DMS153 (cell line): ENCODE measurements around the gene GLOD5.

Experiments used
- DNase-seq: peaks from one replicate; lab custom pipeline; 2025; lab: John Stamatoyannopoulos, UW

Gene GLOD5

DNA sequence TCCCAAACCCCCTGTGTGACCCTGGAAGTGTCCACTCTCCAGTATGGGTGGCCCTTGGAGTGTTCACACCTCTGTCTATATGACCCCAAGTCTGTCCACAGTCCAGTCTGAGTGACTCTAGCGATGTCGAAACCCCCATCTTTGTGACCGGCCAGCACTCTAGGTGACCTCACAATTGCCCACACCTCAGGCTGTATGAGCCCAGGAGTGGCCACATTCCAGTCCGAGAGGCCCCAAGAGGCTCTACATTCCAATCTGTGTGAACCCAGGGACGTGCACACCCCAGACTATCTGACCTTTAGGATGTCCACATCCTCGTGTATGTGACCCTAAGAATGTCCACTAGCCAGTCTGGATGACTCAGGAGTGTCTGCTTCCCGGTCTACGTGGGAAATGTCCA lies 7.3 kb upstream of the GLOD5 start:
- DNase-seq, result no peak

DNA sequence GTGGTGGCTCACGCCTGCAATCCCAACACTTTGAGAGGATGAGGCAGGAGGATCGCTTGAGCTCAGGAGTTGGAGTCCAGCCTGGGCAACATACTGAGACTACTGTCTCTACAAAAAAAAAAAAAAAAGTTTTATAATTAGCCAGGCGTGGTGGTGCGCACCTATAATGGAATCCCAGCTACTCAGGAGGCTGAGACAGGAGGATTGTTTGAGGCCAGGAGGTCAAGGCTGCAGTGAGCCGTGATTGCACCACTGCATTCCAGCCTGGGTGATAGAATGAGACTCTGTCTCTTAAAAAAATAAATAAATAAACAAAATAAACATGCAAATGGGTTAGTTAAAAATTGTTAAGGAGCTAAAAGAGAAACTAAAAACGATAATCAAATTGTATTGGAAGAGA lies 7.7 kb downstream of the GLOD5 start:
- DNase-seq, result no peak

DNA sequence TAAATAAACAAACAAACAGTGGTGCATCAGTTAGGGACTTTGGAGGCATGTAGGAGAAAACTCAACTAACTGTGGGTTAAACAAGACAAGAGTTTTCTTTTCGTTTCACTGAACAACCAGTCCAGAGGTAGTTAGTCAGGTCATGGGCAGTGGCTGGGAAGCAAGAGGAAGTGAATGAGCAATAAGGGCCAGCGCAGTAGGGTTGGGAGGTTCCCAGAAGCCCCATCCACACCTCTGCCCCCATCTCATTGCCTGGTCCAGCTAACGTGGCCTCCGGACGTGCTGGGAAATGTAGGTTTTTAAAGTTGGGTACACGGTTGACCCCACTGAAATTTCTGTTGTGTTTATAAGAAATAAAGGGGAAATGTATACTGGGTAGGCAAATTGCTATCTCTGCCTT lies 8.7 kb downstream of the GLOD5 start:
- DNase-seq, result no peak

DNA sequence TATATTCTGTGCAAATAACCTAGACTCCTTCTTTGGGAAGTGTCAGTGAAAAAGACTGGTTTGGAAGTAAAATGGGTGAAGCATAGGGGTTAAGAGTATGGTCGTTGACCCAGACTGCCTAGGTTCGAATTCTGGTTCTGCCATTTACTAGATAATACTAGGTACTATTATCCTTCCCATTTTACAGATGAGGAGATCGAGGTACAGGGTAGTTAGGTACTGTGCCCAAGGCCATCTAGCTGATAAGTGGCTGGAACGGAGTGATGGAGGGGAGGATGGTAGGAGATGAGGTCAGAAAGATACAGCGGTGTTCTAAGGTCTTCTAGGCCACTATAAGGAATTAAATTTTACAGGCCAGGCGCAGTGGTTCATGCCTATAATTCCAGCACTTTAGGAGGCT lies 11.1 kb downstream of the GLOD5 start:
- no peak for DNase-seq

DNA sequence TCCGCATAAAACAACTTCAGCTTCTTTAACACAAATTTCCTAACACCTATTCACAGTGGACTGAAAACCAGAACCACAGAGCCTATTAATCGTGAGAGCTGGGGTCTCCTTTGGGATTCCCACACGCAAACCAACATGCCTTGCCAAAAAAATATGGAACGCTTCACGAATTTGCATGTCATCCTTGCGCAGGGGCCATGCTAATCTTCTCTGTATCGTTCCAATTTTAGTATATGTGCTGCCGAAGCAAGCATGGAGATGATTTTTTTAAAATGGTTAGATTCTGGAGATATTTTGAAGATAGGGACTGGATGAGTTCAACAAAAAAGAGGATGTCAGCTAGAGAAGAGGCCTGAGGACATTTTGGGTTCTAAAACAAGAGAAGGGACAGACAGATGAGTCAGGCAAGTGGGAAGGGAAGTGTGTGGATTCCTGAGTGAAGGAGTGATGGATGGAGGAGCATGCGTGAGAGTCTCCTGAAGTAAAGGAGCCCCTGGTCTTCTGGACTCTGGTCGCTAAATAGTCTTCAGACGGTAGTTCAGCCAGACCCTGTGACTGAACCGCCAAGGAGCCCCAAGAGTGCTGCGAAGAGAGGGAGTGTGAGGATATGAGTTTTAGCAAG lies 15.4 kb downstream of the GLOD5 start:
- DNase-seq, result no peak

DNA sequence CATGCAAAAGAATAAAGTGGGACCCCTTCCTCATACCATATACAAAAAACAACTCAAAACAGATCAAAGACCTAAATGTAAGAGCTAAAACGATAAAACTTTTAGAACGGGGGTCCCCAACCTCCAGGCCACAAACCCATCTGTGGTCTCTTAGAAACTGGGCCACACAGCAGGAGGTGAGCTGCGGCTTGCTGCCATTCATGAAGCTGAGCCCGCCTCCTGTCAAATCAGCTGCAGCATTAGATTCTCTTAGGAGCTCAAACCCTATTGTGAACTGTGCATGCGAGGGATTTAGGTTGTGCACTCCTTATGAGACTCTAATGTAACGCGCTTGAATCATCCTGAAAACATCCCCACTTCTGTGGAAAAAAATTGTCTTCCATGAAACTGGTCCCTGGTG lies 17.9 kb downstream of the GLOD5 start:
- DNase-seq, result no peak

DNA sequence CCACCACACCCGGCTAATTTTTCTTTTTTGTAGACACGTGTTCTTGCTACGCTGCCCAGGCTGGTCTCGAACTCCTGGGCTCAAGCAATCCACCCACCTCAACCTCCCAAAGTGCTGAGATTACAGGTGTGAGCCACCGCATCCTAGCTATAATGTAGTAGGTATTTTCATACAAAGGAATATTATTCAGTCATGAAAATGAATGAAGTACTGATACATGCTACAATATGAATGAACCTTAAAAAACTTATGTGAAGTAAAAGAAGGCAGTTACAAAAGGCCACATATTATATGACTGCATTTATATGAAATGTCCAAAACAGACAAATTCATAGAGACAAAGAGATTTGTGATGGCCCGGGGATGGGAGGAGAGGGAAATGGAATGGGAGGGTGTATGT lies 20.2 kb downstream of the GLOD5 start:
- DNase-seq, result no peak

DNA sequence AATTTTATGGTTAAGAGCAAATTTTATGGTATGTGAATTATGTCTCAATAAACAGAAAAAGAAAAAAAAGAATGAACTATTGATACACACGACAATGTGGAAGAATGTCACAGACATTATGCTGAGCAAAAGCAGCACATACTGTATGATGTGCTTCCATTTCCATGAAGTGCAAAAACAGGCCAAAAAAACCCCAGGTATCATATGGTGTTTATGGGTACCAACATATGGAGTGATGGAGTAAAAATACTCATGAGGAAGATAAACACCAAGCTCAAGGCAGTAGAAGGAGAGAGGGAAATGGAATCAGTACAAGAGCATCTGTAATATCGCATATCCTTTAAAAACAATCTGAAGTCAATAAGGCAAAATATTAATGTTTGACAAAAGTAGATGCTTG lies 20.7 kb downstream of the GLOD5 start:
- no peak for DNase-seq

DNA sequence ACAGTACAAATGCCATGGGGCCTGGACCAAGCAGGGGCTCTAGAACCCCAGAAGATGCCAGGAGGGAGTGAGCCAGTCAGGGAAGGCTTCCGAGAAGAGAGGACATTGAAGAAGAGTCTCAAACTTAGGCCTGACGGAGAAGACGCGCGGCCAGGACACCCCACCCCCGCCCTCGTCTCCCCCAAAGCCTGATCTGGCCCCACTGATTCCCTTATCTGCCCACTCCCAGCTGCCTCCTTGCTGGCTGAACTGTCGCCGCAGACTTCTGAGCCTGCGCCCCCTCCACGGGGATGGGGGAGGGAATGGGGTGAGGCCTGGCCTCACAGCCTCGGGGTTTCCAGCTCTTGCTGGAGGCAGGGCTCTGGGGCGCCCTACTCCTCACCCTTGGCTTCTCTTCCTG lies 21.2 kb downstream of the GLOD5 start:
- DNase-seq, result no peak

DNA sequence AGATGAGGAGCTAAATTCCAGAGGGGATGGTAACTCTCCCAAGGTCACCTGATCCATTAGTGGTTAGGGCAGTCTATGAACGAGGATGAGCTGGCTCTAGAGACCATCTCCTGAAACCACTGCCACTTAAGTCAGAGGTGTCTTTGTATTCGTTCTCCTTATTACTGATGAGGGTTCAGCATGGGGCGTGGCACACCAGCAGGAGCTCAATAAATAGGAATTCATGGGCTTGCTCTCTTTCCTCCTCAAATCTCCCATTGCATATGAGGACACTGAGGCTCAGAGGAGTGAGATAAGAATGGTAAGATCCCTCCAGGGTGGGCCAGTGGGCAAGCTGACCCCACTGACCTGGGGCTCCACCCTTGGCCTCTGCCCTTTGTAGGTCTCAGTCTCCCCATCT lies 23.2 kb downstream of the GLOD5 start:
- DNase-seq, result no peak

DNA sequence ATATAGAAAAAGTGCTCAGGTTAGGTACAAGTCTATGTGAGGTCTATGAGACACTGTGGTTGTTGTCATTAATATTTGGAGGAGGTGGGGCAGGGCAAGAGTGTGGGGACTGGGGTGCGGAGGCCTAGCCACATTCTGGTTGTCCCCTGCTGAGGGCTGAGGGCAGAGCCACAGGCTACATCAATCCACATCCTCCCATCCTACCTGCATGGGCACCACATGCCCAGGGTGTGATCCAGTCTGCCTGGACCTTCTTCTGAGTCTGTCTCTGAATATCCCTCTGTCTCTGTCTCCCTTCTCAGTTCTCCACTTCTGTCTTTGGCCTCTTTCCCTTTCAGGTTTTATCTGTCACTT lies 23.6 kb downstream of the GLOD5 start:
- no peak for DNase-seq

DNA sequence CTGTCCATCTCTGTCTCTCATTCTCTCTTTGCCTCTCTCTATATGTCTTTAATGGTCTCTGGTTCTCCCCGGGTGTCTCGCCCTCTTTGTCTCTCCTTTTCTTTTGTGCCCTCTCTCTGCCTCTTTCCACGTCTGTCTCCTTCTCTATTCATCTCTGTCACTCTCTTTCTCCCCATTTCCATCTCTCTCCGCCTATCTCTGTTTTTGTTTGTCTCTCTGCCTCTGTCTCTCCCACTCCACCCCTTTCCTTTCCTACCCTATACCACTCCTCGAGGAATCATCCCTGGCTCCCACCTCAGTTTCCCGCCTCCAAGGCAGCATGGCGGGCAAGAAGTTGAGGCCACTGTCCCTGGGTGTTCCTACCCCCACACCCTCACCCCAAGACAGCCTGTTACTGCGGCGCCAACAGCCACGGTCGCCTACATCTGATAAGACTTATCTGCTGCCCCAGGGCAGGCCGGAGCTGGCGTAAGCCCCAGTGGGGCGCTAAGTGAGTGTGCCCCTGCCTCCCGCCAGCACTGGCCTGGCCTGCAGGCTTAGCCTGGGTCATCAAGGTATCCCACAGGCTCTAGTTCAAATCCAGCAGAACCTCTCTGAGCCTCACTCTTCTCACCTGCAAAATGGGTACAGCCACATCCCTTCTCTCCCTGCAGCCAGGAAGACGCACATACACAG lies 24.1 kb downstream of the GLOD5 start:
- no peak for DNase-seq

DNA sequence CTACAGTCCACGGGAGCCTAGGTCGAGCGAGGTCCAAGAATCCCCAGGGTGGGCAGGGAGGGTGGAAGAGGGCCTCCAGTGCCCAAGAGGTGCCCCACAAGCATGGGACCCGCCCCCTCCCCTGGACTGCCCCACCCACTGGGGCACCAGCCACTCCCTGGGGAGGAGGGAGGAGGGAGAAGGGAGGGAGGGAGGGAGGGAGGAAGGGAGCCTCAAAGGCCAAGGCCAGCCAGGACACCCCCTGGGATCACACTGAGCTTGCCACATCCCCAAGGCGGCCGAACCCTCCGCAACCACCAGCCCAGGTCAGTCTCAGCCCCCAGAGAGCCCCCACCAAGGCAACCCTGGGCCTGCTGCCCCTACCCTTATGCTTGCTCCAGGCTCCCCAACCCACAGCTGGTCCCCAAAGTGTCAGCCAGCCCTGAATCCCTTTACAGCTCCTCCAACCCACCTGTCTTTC lies 24.8 kb downstream of the GLOD5 start, which contains the start of gene GATA1:
Gene GATA1 (plus strand): TSS at position 250 of the 460 bp plus-strand sequence. CDS start 4,520 bp downstream, outside the sequence.
- DNase-seq, result no peak

DNA sequence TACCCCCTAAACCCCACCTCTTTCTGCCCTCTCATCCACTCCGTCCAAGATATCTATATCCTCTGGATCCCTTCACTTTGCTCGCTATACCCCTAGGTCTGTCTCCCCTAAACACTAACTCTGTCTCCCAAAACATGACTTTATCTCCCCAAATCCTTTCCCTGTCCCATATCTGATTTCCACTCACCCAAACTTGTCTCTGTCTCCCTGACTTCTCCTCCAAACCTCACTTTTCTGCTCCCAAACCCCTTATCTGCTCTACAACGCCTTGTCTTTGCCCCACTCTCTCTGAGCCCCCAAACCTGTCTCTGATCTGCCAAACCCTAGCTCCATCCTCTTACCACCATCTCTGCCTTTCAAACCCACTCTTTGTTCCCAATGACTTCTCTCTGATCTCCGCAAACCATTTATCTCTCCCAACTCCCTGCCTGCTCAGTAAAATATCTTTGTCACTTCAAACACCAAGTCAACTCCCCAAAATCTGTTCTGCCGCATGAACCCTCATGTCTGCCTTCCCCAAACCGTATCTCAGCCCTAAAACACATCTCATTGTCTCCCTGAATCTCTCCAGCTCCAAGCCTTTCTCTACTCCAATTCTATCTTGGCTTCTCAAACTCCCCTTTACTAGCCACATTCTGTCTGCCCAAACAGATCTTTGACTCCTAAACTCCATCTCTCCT lies 25.4 kb downstream of the GLOD5 start:
- no peak for DNase-seq

DNA sequence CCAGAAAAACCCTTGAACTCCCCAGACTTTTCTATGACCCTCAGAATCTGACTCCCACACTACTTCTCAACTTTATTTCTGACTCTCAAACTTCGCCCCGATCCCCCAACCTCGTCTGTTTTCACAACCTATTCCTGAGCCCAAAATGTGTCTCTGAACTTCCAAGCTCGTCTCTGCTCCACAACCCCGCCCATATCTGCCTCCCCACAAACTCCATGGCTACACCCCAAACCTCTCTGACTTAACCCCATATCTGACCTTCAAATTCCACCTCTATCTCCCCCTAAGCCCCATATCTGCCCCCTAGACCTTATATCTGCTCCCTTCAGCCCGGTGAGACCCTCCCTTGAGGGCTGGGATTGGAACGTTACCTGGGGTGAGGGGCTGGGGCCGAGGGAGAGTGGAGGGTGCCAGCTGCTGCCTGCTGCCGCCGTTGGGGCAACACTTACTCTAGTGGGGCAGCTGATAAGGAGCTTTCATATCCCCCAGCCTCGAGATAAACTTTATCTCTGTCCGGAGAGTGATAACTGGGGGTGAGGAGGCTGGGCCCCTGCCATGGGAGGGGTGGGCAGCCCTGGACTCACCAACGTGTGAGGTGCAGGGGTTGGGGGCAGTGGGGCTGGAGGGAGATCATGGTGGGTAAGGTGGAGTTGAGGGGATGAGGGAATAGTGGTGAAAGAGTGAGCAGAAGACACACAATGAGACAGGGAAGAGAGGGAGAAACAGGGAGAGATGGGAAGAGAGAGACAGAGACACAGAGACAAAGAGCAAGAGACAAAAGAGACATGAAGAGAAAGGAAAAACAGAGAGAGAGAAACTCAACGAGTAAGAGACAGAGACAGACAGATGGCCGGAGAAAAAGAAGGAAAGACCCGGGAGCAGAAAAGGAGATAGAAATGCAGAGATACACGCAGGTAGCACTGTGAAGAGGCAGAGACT lies 26.2 kb downstream of the GLOD5 start:
- no peak for DNase-seq

DNA sequence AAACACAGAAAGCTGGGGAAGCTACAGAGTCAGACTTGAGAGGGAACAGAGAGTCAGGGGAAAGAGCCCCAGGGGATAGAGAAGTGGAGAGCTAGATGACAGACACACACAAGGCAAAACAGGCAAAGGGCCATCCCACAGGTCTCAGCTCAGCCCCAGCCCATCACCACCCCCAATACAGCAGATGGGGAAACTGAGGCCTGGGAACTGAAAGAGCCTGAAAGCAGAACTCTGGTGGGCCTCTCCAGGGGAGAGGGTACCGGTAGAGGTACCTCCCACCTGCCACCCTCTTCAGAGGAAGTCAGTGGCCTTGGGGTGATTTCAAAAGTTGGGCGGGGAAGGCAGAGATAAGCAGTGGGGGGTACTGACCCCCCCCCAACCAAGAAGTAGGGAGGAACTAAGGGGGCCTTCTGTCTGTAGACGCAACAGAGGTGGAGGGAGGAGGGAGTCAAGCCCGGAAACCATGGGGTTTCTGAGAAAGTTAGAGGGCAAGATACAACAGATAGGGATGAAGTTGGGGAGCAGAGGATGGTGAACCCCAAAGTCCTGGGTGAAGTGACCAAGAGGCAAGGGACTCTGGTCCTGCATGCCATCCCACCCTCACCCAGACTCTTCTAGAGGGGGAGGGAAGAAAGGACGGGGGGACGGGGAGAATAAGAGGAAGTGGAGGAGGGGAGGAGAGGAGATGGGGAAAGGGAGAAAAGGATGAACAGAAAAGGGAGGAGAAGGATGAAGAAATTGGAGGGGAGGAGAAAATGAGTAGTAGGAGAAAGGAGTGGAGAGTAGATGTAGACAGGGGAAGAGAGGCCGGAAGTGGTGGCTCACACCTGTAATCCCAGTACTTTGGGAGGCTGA lies 28.0 kb downstream of the GLOD5 start:
- no peak for DNase-seq

DNA sequence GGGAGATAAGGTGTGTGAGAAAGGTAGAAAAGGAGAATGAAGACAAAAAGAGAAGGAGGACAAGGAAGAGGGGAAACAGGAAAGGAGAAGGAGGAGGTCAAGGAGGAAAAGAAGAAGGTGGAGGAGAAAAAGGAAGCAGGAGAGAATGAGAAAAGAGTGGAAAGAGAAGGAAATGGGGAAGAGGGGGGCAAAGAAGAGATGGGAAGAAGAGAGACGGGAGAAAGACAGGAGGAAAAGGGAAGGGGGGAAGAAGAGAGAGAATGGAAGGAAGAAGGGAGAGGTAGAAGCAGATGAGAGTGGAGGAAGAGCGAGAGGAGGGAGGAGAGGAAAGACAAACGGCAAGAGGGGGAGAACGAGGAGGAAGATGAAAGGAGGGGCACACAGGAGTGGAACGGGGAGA lies 28.9 kb downstream of the GLOD5 start:
- DNase-seq, result no peak

DNA sequence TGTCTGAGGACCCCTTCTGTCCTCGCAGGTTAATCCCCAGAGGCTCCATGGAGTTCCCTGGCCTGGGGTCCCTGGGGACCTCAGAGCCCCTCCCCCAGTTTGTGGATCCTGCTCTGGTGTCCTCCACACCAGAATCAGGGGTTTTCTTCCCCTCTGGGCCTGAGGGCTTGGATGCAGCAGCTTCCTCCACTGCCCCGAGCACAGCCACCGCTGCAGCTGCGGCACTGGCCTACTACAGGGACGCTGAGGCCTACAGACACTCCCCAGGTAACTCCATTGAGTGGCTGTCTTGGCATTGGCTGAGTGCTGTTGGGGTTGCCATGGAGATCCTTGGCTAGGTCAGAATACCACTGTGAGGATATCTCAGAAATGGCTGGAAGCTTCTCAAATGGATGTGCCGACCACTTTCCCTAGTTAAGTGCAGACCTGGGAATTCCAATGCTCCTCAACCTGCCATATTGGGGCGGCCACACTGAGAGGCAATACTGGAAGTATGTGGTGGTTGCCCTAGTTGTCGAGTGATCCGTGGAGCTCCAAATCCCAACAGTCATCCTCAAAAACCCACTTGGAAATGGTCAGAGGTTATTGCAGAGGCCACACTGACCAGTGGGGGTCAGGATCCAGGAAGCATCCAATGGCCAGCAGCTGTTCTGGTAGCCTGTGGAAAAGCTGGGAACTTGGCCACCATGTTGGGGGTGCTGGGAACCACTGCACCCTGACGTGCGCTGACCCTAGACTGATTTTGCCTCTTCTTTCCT lies 29.7 kb downstream of the GLOD5 start:
- no peak for DNase-seq

DNA sequence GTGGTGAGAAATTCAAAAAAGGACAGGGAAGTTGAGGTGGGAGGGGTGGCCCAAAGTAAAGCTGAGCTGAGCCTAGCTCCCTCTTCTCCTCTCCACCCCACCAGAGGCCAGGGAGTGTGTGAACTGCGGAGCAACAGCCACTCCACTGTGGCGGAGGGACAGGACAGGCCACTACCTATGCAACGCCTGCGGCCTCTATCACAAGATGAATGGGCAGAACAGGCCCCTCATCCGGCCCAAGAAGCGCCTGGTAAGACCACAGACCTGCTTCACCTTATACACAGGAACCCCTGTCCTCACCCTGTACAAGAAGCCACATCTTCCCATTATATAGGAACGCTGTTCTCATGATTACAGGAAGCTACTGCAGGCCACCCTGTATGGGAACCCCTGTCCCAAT lies 30.7 kb downstream of the GLOD5 start:
- DNase-seq, result no peak

DNA sequence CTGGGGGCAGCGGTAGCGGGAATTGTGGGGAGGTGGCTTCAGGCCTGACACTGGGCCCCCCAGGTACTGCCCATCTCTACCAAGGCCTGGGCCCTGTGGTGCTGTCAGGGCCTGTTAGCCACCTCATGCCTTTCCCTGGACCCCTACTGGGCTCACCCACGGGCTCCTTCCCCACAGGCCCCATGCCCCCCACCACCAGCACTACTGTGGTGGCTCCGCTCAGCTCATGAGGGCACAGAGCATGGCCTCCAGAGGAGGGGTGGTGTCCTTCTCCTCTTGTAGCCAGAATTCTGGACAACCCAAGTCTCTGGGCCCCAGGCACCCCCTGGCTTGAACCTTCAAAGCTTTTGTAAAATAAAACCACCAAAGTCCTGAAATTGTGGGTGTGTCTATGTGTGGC lies 32.4 kb downstream of the GLOD5 start:
- no peak for DNase-seq
